Measurements from ENCODE around the gene KCNQ2. TPM values are rescaled to one million over a fixed set of nuclear protein-coding genes. Genes with fewer than 3 reads are reported as not detected.

KCNQ2 gene
- total RNA-seq, 1 experiment from 2014 or later, result 86.5 TPM

DNA sequence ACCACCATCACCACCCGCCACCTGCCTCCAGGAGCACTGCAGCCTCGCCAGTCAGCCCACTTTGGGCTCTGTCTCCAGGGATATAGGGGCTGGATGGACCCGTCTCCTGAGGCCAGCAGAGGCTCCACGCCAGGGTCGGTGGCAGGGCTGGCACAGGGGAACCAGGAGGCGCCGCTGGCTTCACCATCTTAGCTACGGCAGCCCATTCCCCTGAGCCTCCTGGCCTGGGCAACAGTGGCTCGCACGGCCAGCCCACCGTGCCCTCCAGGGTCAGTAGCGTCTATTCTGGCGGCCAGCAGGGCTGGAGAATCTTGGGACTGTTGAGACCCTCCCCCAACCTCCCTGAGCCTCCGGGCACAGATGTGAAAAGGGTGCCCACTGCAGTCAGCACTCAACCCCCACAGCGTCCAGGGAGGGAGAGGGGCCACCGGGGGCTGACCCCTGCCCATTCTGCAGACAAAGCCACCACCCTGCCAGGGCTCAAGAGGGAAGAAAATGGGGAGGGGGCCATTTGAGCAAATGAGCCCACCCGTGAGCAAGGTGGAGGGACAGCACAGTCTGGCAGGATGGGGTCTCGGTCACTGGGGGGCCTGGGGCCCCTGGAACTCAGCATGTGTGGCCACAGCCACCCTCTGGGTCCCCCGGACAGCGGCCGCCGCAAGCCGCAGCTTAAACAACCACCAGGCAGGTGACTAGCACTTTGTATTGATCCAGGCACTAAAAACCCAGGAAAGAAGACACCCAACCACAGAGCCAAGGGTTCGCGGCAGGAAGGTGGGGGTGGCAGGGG lies 28.7 kb downstream of the KCNQ2 start:
- H3K27me3 ChIP-seq (ENCODE audit: insufficient read depth, low read length), result no peaks in the 10 kb centered on the region
- POLR2A ChIA-PET, result no interaction called here

More for the DNA sequence above, 28.7 kb downstream of the KCNQ2 start:
- H2AFZ ChIP-seq (ENCODE audit: low read depth, low read length, poor library complexity, severe bottlenecking), result no peak overlapping the region
- ChIA-PET RAD21 (ENCODE audit: low non-redundant PET in 1 of 2, low total read pairs in 2 of 2, uncharacterized antibody in 2 of 2, unreplicated experiment in 2 of 2) (no interaction called here), CTCF (no interaction called here)
- no peaks in the 10 kb centered on the region; a peak in 1 of 4 replicates for H3K9me3 ChIP-seq (ENCODE audit: control insufficient read depth in 1 of 2, insufficient read depth in 1 of 2, low read depth in 1 of 2, low read length in 2 of 2)
- ATAC-seq, result no peak
- H3K36me3 ChIP-seq (ENCODE audit: control insufficient read depth in 1 of 2, insufficient read depth in 2 of 2, low read length in 2 of 2), result no peaks in the 10 kb centered on the region
- no peaks in the 10 kb centered on the region for H3K9me2 ChIP-seq (ENCODE audit: insufficient read depth)
- BruUV-seq (replicated peaks), result no TSS peak
- intact Hi-C loops (cut with micrococcal nuclease), result no loop called here
- no peak overlapping the region for H3K27ac ChIP-seq (ENCODE audit: low read depth, low read length)
- H3K4me1 ChIP-seq (ENCODE audit: control insufficient read depth in 1 of 2, insufficient read depth in 2 of 2, low read length in 2 of 2), result no peaks in the 10 kb centered on the region
- no peak for DNase-seq (ENCODE audit: low read depth, low spot score)
- H3K9ac ChIP-seq (ENCODE audit: low read length), result no peak overlapping the region
- TF ChIP-seq RAD21 (IDR thresholded peaks at IDR 0.05; ENCODE audit: low read depth), result no peak
- no peak for TF ChIP-seq POLR2A (IDR thresholded peaks at IDR 0.05; ENCODE audit: borderline replicate concordance, extremely low read depth, insufficient read depth, insufficient read length)
- no peak for TF ChIP-seq JUND (IDR thresholded peaks at IDR 0.05)
- TF ChIP-seq, protein P1, sequence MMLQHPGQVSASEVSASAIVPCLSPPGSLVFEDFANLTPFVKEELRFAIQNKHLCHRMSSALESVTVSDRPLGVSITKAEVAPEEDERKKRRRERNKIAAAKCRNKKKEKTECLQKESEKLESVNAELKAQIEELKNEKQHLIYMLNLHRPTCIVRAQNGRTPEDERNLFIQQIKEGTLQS (IDR thresholded peaks at IDR 0.05), result no peak
- TF ChIP-seq SRF (IDR thresholded peaks at IDR 0.05; ENCODE audit: low read depth), result no peak
- no peak for TF ChIP-seq SIN3A (IDR thresholded peaks at IDR 0.05; ENCODE audit: low read depth)
- TF ChIP-seq, protein P2, sequence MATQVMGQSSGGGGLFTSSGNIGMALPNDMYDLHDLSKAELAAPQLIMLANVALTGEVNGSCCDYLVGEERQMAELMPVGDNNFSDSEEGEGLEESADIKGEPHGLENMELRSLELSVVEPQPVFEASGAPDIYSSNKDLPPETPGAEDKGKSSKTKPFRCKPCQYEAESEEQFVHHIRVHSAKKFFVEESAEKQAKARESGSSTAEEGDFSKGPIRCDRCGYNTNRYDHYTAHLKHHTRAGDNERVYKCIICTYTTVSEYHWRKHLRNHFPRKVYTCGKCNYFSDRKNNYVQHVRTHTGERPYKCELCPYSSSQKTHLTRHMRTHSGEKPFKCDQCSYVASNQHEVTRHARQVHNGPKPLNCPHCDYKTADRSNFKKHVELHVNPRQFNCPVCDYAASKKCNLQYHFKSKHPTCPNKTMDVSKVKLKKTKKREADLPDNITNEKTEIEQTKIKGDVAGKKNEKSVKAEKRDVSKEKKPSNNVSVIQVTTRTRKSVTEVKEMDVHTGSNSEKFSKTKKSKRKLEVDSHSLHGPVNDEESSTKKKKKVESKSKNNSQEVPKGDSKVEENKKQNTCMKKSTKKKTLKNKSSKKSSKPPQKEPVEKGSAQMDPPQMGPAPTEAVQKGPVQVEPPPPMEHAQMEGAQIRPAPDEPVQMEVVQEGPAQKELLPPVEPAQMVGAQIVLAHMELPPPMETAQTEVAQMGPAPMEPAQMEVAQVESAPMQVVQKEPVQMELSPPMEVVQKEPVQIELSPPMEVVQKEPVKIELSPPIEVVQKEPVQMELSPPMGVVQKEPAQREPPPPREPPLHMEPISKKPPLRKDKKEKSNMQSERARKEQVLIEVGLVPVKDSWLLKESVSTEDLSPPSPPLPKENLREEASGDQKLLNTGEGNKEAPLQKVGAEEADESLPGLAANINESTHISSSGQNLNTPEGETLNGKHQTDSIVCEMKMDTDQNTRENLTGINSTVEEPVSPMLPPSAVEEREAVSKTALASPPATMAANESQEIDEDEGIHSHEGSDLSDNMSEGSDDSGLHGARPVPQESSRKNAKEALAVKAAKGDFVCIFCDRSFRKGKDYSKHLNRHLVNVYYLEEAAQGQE (IDR thresholded peaks at IDR 0.05; ENCODE audit: low read depth), result no peak
- TF ChIP-seq YY1 (IDR thresholded peaks at IDR 0.05; ENCODE audit: extremely low read depth, insufficient replicate concordance, low read depth, low read length), result no peak
- TF ChIP-seq FOSL1 (IDR thresholded peaks at IDR 0.05; ENCODE audit: low read depth), result no peak
- no peak for TF ChIP-seq EZH2phosphoT487 (IDR thresholded peaks at IDR 0.05; ENCODE audit: borderline replicate concordance)
- no peak for TF ChIP-seq ZNF274 (IDR thresholded peaks at IDR 0.05; ENCODE audit: low read depth, low read length)
- TF ChIP-seq EZH2 (IDR thresholded peaks at IDR 0.05), result no peak
- TF ChIP-seq, protein P3, sequence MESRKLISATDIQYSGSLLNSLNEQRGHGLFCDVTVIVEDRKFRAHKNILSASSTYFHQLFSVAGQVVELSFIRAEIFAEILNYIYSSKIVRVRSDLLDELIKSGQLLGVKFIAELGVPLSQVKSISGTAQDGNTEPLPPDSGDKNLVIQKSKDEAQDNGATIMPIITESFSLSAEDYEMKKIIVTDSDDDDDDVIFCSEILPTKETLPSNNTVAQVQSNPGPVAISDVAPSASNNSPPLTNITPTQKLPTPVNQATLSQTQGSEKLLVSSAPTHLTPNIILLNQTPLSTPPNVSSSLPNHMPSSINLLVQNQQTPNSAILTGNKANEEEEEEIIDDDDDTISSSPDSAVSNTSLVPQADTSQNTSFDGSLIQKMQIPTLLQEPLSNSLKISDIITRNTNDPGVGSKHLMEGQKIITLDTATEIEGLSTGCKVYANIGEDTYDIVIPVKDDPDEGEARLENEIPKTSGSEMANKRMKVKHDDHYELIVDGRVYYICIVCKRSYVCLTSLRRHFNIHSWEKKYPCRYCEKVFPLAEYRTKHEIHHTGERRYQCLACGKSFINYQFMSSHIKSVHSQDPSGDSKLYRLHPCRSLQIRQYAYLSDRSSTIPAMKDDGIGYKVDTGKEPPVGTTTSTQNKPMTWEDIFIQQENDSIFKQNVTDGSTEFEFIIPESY (IDR thresholded peaks at IDR 0.05; ENCODE audit: extremely low read depth, insufficient replicate concordance, low read length), result no peak
- TF ChIP-seq, protein P4, sequence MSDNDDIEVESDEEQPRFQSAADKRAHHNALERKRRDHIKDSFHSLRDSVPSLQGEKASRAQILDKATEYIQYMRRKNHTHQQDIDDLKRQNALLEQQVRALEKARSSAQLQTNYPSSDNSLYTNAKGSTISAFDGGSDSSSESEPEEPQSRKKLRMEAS (IDR thresholded peaks at IDR 0.05), result no peak
- peaks cover 24% of the 10 kb centered on the region; the same call in 1 of the 2 replicates for H3K79me2 ChIP-seq (ENCODE audit: insufficient read depth, low read length)
- H3K4me3 ChIP-seq (replicated peaks in 1 of 2; ENCODE audit: low read depth in 1 of 2, low read length in 2 of 2), result no peak overlapping the region
- no peak overlapping the region for H3K4me2 ChIP-seq (ENCODE audit: low read length)
- no peaks in the 10 kb centered on the region for H4K20me1 ChIP-seq (ENCODE audit: insufficient read depth)

All from HCT116 (cell line).